HG02623 (cell line): Measurements from ENCODE around the gene CLOCK.

Experiments
- ATAC-seq: cut with Tn5 transposase; IDR thresholded peaks from one replicate; pipeline ENCODE4 v1.9.1; 2021; ENCODE audit warnings: moderate library complexity; ENCODE audit not compliant: unreplicated experiment

The CLOCK gene

GRCh38 chr4:55543858-55544257 is 2.9 kb downstream of the CLOCK start:
- no peak for ATAC-seq

GRCh38 chr4:55540271-55540670 is 6.4 kb downstream of the CLOCK start:
- no peak for ATAC-seq

DNA sequence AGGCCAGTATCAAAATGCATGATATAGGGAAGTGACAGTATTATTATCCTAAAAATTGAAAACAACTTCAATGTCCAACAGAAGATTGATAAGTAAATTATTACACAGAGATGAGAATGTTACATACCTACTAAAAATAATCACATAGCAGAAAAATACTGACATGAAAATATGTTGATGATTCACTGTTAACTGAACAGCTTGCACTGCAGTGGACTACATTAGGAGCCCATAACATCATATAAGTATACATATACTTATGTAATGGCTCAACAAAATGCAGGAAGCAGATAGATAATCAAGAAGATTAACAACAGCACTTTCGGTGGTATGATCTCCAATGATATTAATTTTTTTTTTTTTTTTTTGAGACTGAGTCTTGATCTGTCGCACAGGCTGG is 7.1 kb downstream of the CLOCK start:
- no peak for ATAC-seq

DNA sequence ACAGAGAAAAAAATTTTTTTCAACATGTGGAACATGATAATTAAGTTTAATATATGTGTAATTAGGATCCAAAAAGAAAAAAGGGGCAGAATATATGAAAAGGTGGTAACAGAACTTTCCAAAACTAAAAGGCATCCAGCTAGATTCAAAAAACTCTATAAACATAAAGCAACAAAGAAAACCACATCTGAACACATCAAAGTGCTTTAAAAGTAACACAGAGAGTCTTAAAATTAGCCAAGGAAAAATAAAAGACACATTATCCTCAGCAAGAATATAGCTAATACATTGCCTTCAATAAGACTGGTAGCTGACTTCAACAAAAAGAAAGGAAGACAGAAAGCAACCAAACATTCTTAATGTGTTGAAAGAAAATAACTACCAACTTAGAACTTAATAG is 8.2 kb downstream of the CLOCK start:
- no peak for ATAC-seq

DNA sequence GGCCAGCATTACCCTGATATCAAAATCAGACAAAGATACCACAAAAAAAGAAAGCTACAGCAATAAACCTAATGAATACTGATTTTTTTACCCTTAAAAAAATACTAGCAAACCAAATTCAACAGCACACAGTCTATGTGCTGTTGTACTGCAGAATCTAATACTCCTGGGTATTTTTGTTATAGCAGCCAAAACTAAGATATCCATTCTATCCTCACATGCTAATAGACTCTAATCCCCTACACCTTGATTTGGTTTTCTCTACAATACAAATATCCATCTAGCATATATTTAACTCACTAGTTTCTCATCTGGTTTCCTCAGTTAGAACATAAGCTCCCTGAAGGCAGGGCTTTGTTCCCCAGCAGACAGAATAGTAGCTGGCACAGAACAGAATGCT is 12.4 kb downstream of the CLOCK start:
- ATAC-seq = no peak

GRCh38 chr4:55530691-55531090 is 16.0 kb downstream of the CLOCK start:
- ATAC-seq = no peak

DNA sequence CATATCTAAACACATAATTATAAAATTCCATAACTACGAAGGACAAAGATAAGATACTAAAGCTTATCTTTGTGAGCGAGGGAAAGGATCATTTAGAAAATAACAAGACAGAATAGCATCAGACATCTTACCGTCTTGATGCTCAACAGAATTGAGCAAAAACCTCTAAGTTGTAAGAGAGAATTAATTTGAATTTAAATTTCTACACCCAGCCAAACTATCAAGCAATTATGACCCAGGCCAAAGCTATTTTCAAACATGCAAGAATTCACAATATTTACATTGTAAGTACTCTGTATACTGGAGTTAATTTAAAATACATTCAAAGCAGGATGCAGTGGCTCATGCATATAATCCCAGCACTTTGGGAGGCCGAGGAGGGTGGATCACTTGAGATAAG is 16.5 kb downstream of the CLOCK start:
- ATAC-seq = no peak

DNA sequence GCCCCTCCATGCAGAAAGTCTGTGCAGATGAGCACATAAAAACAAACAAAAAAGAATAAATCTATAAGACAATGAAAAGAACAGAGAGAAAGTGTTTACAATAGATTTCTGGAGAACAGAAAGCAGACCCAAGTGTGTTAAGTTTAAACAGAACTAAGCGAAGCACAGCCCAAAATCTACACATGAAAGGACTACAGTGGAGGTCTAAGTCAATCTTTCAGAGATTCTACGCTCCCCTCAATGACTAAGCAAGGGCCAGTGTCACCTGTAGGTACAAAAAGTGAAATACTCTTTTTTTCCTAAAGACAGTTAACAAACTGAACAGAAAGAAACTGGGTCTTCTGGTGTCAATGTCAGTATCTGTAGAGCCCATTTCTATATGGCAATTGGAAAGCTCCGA is 18.2 kb downstream of the CLOCK start:
- no peak for ATAC-seq

GRCh38 chr4:55524844-55525571 is 21.7 kb downstream of the CLOCK start:
- no peak for ATAC-seq

DNA sequence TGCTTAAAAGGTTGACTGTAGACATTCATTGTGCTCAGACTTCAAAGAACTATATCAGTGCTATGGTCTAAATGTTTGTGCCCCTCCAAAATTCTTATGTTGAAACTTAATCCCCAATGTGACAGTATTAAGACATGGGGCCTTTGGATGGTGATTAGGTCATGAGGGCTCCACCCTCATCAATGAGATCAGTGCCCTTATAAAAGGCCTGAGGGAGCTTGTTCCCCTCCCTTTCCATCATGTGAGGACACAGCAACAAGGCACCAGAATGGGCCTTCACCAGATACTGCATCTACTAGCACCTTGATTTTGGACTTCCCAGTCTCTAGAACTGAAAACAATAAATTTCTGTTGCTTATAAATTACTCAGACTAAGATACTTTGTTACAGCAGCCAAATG is 28.3 kb downstream of the CLOCK start:
- no peak for ATAC-seq

DNA sequence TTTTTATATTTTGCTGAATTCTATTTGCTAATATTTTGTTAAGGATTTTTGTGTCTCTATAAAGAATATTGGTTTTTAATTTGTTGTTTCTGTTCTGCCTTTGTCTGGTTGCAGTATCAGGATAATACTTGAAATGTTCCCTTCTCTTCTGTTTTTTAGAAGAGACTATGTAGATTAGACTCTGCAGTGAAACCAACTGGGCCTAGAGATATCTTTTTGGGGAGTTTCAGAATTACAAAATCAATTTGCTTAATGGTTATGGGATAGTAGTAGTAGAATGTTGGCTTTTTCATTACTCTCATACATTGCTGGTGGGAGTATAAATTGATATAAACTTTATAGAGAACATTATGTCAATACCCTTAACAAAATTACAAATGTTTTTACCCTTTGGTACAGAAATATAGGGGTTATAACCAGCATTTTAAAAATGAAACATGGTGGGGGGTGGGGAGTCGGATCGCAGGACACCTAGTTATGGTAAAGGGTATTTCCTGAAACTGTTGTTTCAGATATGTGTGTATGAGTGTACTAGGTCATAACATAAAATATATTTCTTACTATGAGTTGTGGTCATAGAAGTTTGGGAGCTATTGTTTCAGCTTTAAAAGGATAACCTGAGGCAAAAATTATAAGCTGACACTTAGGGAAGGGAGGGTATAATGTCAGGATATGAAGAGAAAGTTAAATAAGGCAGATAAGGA is 29.0 kb downstream of the CLOCK start:
- ATAC-seq = peak; percentile 70

- ATAC-seq = no peak
These were observed 33.7 kb downstream of the CLOCK start for GRCh38 chr4:55512922-55513571.

DNA sequence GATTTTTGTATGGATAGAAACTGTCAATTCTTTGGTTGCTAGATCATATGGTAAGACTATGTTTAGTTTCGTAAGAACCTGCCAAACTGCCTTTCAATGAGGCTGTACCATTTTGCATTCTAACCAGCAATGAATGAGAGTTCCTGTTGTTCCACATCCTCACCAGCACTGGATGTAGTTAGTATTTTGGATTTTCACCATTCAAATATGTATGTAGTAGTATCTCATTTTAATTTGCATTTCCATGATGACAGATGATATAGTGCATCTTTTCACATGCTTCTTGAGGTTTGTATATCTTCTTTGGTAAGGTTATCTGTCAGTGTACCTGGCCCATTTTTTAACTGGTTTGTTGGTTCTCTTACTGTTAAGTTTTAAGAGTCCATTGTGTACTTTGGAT is 34.6 kb downstream of the CLOCK start:
- no peak for ATAC-seq

- no peak for ATAC-seq
These were observed 36.0 kb downstream of the CLOCK start for GRCh38 chr4:55510685-55511084.

- ATAC-seq = no peak
These were observed 37.4 kb downstream of the CLOCK start for GRCh38 chr4:55509266-55509665.

DNA sequence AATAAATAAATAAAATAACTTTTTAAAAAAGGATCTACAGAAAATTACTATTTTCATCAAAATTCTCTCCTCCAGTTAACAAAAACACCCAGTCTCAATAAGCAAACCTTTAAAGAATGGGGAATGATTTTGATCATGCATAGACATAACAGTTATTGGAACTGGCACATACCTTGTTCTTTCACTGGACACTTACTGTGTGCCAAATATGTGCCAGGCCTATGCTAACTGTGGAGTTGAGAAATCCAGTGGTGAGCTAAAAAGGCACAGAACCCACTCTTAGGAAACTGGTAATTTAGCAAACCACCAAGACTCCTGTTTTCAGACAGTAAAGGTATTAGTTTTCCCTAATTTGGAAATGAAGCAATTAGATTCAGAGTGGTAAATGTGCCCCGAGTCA is 39.1 kb downstream of the CLOCK start:
- ATAC-seq = no peak

DNA sequence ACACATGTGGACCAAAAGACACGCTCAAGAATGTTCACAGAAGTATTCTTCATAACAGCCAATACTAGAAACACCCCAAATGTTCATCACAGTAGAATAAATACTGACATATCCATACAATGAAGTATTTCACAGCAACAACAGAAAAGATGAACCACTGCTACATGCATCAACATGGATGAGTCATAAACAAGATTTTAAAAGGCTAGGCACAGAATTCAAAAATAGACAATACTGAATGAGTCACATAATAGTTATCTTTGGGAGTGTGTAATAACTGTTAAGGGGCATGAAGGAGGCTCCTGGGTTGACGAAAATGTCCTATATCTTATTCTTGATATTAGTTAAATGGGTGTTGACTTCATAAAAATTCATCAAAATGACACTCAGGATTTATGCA is 43.5 kb downstream of the CLOCK start:
- ATAC-seq = no peak

- ATAC-seq = peak; percentile 49
These were observed 46.6 kb downstream of the CLOCK start for GRCh38 chr4:55500072-55500471.

GRCh38 chr4:55499495-55499894 is 47.2 kb downstream of the CLOCK start:
- no peak for ATAC-seq

DNA sequence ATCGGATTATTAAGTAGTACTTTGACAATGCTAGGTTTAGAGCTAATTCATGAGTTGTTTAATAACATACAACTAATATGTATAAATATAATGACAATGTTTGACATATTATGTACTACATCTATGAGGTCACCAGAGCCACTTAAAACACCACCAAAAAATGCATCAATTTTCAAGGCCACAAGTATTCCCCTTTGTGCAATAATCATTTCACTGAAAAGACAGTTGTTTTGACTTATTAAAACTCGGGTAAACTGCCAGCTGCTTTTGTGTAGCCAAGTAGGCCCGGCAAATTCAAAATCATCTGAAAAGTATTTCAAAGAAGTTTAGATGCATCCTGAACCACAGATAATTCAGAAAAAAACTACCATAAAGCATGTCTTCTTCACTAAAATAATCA is 48.7 kb downstream of the CLOCK start:
- no peak for ATAC-seq

GRCh38 chr4:55491486-55491885 is 55.2 kb downstream of the CLOCK start:
- ATAC-seq = no peak

- no peak for ATAC-seq
These were observed 58.0 kb downstream of the CLOCK start for GRCh38 chr4:55488716-55489115.
